ENCODE results near the gene WWC2.

WWC2 gene

DNA sequence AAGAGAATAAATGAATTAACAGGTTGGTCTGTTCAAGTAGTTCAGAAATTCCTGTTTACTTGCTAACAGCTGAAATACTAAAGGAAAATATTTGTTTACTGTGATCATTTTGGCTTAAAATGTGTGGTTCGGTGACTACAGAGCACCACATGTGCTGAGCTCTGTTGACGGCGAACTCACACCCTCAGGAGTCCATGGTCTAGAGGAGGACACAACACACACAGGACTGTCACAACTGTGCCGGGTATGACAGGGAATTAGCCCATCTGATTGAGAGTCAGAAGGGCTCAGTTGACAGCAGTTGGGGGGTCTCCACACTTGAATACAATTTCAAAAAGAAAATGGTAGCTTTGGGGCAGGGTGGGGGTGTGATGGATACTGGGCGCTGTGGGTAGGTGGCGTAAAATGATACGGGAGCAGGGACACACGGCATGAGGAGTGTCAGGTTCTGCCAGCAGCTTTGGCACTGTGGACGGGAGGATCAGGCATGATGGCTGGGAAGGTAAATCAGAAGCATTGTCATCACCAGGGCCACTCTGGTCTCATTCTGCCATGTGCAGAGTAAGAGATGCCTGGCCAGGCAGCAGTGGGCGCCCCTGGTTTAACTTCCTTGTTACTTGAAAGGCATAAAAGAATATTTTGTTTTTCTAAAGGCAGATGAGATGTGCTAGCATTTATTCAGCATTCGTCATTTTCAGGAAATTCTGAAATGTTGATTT is 187.7 kb downstream of the WWC2 start:
- FAIRE-seq, result no peak

DNA sequence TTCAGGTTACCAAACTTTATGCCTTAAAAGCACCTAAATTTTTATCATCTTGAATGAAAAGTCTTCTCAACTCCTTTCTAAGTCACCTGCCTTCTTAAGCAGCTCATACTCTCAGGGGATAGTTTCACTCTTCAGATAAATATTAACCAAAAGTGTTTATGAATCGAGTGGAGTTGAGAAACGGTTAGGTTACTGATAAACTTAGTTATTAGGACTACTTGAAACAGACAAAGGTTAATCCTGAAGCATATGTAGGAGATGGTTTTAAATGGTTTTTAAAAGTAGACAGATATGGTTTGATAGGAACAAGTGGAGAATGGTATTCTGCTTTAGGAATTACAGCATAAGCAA is 188.2 kb downstream of the WWC2 start:
- no peak for DNase-seq (ENCODE audit: insufficient read length, low spot score)
- FAIRE-seq, result peak; percentile 90

More for the DNA sequence above, 187.7 kb downstream of the WWC2 start:
- DNase-seq (ENCODE audit: insufficient read length, low spot score), result no peak

DNA sequence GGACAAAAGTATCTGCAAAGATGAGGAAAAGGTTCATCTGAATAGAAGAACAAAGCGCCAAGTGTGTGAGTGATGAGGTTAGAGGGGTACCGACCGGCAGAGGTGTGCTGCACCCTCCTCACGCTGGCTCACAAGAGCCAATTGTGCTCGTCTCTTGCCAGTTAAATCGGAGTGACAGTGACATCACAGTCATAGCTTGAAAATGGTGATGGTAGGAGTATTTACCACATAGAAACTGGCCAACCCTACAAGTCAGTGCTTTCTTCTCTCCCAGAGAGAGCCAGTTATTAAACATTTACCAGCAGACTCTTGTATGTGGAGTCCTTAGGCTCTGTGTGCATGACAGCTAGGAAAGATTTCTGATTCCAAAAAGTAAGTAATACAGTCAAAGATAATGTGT is 188.6 kb downstream of the WWC2 start:
- no peak for DNase-seq (ENCODE audit: insufficient read length, low spot score)
- no peak for FAIRE-seq

DNA sequence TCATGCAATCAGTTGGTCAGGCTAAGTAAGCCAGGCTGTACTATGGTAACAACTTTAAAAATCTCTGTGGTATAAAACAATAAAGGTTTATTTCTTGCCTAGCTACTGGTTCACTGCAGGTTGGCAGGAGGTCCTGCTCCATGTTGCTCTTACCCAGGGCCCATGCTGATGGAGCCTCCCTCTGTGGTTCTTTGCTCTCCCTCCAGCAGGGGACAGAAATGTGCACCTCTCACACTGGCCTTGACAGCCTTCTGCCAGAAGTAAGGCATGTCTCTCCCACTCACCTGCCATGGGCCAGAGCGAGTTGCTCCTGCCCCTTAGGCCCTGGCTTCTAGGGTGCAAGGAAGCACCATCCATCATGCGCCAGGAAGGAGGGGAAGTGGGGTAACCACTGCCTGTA is 189.9 kb downstream of the WWC2 start:
- no peak for DNase-seq (ENCODE audit: insufficient read length, low spot score)

DNA sequence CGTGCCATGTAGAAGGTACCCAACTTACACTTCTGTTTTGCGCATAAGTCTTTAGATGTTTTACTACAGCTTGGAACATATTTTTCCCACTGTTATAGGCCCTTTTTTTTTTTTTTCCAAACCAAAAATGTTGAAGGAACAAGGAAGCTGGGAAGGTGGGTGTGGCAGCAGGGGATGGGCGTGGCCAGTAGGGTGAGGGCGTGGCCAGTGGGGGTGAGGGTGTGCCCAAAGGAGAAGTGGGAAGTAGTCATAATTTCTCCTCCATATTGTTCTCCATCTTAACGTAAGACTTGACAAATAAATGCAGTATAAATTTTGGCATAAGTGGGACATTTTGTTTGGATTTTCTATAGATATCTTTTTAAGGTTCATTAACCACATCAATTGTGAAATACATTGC is 190.6 kb downstream of the WWC2 start:
- FAIRE-seq (no peak), DNase-seq (ENCODE audit: insufficient read length, low spot score) (no peak)

More for the DNA sequence above, 189.9 kb downstream of the WWC2 start:
- peak; percentile 55 for FAIRE-seq

DNA sequence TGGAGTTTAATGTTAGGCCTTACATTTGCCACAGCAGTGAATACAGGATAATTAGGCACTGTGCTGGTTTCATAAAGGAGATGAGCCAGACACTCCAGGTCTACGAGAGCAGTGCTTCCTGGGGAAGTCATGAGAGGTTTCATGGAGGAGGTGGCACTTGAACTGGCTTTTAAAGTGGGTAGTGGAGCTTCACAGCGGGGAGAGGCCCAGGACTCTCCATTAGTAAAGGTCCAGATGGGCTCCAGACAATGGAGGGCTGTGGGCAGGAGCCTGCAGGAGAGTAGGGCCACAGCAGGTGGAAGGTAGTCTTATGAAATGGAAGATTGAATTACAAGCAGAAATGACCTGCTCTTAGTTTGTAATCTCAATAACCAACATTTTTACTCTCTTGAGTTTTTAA is 192.0 kb downstream of the WWC2 start:
- peak; percentile 53 for FAIRE-seq
- no peak for DNase-seq (ENCODE audit: insufficient read length, low spot score)

DNA sequence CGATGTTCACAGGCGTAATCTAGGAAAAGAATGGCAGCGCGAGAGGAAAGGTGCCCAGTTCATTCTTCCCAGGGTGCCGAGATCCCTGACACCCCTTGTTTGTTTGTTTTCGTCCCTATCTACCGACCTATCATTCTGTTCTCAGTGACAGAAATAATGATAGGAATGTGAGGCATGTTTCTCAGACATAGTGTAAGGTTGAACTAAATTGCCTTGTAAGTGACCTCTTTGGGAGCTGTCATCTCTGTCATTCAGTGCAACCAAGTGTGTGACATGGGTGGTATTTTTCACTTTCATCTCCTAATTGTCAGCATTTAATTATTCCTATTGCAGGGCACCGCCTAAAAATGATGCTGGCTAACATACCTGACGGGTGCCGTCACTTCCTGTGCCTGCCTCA is 196.7 kb downstream of the WWC2 start:
- DNase-seq (ENCODE audit: insufficient read length, low spot score) (no peak), FAIRE-seq (no peak)

DNA sequence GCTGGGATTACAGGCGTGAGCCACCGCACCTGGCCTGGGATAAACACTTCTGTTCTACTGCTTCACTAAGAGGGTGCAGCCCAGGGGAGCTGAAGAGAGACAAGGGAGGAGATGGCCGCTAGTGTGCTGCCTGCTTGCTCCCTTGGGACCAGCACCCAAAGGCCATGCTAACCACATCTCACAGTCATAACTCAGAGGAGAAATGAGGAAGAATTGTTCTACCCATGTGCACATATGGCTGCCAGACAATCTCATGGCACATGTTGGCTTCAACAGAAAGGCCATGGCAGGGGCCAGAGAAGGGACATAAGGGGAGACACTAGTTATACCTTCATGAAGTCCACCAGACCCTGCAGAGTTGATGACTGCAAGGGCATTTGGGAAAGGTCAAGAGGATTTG is 198.6 kb downstream of the WWC2 start:
- peak; percentile 78 for FAIRE-seq

DNA sequence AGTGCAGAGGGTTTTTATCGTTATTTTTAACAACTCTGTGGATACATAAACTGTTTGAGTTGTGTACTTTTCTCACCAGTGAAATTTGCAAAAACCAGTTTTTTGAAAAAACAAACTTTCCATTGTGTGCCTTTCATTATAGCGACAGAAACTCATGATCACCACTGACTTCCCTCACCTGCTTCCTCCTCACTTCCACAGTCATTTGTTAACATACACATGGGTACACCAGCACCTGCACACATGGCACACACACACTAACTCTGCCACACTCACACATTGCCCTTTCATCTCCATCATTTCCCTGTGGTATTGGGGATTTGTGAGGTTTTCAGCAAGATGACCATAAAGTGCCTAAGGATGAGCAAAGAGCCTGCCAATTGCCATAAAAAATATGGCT is 200.4 kb downstream of the WWC2 start:
- FAIRE-seq (peak; percentile 80), DNase-seq (ENCODE audit: insufficient read length, low spot score) (no peak)

More for the DNA sequence above, 198.6 kb downstream of the WWC2 start:
- no peak for DNase-seq (ENCODE audit: insufficient read length, low spot score)

DNA sequence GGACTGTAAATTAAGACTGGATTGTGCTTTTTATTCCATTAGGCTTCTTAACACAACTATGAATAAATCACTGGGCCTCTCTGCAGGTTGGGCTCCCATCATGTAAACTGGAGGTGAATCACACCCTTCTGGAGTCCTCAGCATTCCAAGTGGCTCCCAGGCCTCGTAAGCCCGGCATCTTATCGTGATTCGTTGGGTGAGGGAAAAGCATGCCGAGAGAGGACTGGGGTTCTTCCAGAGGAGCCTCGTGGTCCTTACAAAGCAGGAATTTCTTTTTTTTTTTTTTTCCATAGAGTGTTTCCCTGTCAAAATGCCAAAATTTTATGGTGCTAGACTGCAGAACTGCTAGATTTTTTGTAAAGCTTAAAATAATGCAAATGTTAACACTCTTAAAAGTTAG is 201.0 kb downstream of the WWC2 start:
- DNase-seq (ENCODE audit: insufficient read length, low spot score) (no peak), FAIRE-seq (no peak)

DNA sequence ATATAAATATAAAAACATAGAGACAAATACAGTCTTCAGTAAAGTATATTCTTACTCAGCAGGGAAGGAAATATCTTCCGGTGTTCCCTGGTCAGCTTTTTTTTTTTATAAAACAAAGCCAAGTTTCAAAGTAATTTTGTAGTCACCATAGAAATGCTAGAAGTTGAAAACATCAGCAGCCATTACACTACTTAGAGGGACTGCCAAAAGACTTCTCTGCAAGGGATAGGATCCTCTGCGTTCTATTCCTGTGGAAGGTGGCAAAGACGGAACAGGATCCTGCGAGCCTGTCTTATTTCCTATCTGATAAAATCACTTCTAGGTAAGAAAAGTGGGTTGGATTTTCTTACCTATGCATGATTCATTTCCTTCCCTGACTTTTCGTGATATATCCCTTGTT is 201.6 kb downstream of the WWC2 start:
- no peak for FAIRE-seq
- DNase-seq (ENCODE audit: insufficient read length, low spot score), result no peak

DNA sequence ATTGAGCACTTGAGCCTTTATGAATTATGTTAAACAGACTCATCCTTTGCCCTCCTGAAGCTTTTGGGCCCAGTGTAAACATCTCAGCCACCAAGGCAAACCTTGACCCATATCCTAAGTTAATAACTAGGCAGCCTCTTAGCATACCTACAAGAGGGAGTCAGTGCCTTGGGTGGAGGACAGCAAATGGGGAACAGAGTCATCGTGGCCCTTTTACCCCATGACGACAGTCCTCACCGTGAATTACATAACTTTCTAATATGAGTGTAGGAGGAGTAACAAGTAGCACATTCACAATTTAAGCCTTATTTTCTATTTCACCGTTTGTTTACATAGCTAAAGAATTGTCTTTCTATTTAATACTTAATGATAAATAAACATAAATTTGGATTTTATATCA is 204.2 kb downstream of the WWC2 start:
- DNase-seq (ENCODE audit: insufficient read length, low spot score) (no peak), FAIRE-seq (no peak)

DNA sequence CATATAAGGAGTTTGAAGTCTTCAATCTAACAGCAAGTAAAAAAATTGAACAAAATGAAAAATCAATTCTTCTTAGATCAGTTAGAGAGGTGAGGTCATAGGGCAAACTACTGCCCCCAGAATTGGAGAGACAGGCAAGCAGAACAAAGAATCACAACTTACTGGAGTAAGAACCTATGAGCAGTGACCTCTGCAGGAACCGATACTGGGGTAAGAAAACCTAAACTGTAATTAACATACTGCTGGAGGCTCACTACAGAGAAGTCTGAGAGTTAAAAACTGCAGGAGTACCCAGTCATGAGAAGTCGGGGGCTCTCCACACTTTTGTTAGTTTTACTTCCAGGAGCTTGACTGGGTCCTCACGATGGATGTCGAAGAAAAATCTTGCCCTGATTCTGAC is 205.0 kb downstream of the WWC2 start:
- FAIRE-seq (peak; percentile 85), DNase-seq (ENCODE audit: insufficient read length, low spot score) (no peak)

DNA sequence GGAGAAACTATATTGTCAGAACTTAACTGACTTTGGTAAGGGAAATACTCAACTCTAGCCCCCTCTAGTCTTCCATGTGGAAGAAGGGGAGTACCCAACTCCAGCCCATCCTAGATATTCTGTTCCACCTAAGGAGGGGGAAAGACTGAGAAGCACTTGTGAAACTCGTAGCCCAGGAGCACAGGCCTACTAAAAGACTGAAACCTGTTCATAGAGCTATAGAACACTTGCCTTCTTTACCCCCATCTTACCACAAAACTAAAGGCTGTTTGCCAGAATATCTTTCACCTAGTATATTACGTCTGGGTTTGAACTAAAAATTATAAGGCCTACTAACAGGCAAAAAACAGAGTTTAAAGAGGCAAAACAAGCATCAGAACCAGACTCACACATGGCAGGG is 205.5 kb downstream of the WWC2 start:
- FAIRE-seq, result peak; percentile 26

DNA sequence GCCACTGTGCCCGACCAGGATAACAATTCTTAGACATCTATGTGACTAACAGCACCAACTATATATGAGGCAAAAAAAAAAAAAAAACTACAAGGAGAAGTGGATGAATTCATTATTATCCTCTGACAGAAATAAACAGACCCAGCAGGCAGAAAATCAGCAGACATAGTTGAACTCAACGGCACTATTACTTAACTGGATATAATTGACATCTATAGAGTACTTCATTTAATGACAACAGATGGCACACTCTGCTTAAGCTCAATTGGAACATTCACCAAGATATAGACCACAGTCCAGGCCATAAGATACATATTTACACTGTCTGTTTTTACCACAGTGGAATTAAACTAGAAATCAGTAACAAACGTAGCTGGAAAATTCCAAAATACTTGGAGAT is 207.8 kb downstream of the WWC2 start:
- DNase-seq (ENCODE audit: insufficient read length, low spot score) (no peak), FAIRE-seq (no peak)

More for the DNA sequence above, 205.5 kb downstream of the WWC2 start:
- no peak for DNase-seq (ENCODE audit: insufficient read length, low spot score)

DNA sequence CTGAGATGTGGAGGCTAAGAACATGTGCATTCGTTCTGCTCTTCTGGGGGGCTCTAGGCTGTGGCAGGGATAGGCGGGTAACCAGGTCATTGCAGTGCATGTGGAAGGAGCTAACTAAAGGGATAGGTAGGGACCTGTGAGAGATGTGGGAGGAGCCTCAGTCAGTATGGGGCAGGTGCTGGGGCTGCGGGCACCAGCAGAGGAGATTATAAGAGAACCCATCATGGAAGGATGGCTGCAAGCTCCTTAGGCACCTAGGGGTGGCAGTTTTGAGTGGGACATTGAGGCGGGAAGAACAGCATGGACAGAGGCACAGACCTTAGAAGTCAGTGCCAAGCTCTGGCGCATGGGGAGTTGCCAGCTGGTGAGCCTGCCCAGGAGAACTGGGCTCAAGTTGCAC is 213.8 kb downstream of the WWC2 start:
- FAIRE-seq (no peak), DNase-seq (ENCODE audit: insufficient read length, low spot score) (no peak)

DNA sequence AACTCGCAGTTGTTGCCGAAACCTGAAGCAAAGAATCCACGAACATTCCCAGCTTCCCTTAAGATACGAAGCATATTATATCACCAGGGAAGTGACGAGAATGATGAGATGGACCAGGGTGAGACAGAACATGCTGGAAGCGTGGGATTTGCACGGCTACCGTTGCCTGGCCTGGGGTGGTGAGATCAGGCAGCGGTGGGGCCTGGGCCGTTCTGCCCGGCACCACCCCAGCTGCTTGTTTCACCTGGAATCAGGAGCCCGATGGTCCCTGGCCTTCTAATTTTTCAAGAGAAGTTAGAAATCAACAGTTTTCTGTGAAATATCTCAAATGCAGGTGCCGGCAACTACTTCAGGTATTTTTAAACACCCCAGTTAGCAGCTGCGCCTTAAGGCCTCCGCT is 215.3 kb downstream of the WWC2 start:
- FAIRE-seq (no peak), DNase-seq (ENCODE audit: insufficient read length, low spot score) (no peak)

DNA sequence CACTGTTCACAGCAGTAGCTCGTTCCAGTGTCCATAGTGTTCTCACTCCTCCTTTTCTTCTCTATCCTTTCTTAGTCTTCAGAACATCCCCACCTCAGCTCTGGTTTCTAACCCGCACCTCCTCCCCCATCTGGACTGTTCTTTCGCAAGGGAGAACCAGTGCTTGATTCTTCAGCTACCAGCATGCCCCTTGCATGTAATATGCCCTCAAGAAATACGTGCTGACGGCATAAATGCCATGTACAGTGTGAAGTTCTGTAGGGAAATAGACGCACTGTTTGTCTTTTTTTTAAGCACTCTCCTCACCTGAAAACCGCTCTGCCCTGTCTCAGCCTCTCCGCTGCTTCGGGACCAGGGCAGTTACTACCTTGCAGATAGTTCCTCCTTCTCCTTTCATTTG is 215.7 kb downstream of the WWC2 start:
- FAIRE-seq (no peak), DNase-seq (ENCODE audit: insufficient read length, low spot score) (no peak)

DNA sequence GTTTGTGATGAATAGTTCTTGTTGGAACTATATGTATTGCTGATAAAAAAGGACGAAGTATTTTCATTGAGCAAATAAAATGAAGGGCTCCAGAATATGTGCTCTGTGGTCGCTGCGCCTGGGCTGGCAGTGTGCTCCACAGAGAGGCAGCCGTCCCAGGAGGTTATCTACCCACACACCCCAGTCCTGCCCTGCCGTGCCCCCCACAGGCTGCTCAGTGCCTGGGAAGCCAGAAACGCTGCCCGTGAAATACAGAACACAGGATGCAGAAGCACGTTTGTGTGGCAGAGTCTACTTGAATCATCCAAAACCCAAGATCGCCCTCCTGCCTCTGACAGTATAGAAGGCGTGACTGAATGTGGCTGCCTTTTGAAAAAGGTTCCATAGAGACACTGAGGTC is 219.6 kb downstream of the WWC2 start:
- no peak for FAIRE-seq
- DNase-seq (ENCODE audit: insufficient read length, low spot score), result no peak

DNA sequence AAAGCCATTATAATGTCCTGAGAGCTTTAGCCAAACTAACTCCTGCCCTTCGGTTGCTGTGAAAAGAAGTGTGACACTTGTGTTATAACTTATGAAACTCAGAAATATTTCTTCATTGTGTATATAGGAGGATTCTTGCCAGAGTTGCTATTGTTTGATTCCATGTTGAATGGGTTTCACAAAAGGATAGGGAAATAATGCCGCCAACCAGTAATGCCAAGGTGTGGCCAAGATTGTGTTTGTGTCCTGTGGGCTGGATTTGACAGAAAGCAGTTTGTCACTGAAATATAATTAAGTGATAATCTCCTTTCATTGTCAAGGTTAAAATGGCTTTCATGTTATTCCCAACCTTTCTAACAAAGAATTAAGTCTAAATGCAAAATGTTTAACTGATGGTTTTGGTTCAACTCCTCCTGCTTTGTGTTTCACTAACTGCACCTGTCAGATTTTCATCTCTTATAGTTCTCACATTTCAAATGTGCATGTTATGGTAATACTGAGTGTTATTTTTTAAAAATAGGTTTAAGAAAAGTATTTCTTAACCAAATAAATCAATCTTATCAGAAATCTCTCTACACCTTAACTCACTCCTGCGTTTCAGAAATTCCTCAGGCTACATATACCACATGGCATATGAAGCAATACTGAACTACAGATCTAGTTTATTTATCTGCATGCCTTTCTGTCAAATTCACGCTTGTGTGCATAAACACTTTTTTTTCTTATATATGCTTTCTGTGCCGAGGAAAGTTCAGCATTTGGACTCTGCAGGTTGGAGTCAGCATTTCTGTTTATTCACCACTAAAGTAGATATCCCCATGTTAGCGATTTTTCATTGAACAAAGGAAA is 221.4 kb downstream of the WWC2 start, which contains the start of gene CLDN22:
CLDN22 (minus strand) TSS at position 66 of the 849 bp plus-strand sequence; CDS start at position 8, 58 bp downstream.
- FAIRE-seq (peak; percentile 45), DNase-seq (ENCODE audit: insufficient read length, low spot score) (no peak)

DNA sequence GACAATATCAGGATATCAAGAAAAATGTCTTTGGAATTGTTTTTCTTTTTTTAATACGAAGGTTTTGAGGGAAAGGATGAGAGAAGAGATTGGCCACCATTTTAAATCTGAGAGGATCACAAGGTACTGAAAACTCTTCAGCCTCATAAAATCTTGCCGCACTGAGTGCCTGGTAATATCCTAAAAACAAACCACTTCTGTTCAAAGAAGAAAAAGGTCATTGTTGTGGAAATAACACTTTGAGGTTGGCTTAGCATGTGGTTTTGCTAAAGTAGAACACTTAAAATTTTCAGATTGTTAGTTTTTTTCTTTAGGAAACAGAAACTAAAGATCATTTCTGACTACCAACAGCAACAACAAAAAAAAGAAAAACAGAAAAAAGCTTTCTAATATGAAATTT is 222.0 kb downstream of the WWC2 start:
- no peak for DNase-seq (ENCODE audit: insufficient read length, low spot score)

DNA sequence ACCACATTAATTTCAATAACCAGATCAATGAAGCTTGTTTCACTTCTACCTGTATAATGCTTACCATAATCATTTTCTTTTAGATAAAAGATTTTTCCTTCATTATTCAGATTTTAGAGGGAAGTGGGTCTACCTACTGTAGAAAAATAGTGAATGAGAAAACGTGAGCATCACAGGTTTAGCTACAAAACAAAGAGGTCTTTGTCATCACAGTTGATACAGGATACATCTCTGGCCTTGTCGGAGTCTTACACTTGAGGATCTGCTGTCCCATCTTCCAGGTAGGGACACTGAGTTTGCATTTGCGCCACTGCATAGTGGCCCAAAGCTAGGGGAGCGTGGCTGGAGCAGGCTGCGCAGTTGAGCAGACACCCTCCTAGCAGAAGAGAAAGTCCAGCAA is 222.5 kb downstream of the WWC2 start:
- FAIRE-seq (peak; percentile 31), DNase-seq (ENCODE audit: insufficient read length, low spot score) (no peak)

More for the DNA sequence above, 222.0 kb downstream of the WWC2 start:
- peak; percentile 48 for FAIRE-seq
